Calu3 (cell line): Measurements from ENCODE around the gene BPIFB3. TPM values are rescaled to one million over a fixed set of nuclear protein-coding genes. Genes with fewer than 3 reads are reported as not detected.

Source experiments
- BruUV-seq: library from RNA; stranded (reverse); fragments of 400-500 nt; replicated peaks from 2 replicates; lab custom pipeline; 2021; lab: Mats Ljungman, UMichigan
- CTCF ChIA-PET: fragments of 300-600 bp; sonication (Branson Sonifier 250); formaldehyde crosslinking; loops from one replicate; lab custom pipeline; 2022; ENCODE audit warnings: antibody characterized with exemption; lab: Charles Lee
- DNase-seq: peaks from one replicate; pipeline ENCODE4 v3.0.0; 2022
- H3K27ac Mint-ChIP-seq: one replicate; pipeline ENCODE4 v1.8.0; 2022; ENCODE audit warnings: mixed read lengths; ENCODE audit not compliant: unreplicated experiment
- H3K27me3 Mint-ChIP-seq: one replicate; pipeline ENCODE4 v1.8.0; 2022; ENCODE audit warnings: mixed read lengths; ENCODE audit not compliant: unreplicated experiment
- H3K36me3 Mint-ChIP-seq: one replicate; pipeline ENCODE4 v1.8.0; 2022; ENCODE audit warnings: mild to moderate bottlenecking, moderate library complexity, mixed read lengths; ENCODE audit not compliant: insufficient read depth, unreplicated experiment
- H3K4me1 Mint-ChIP-seq: one replicate; pipeline ENCODE4 v1.8.0; 2022; ENCODE audit warnings: mild to moderate bottlenecking, low read depth, mixed read lengths; ENCODE audit not compliant: unreplicated experiment
- H3K4me3 Mint-ChIP-seq: one replicate; pipeline ENCODE4 v1.8.0; 2022; ENCODE audit warnings: mild to moderate bottlenecking, low read depth, moderate library complexity, mixed read lengths; ENCODE audit not compliant: unreplicated experiment
- H3K9me3 Mint-ChIP-seq: one replicate; pipeline ENCODE4 v1.8.0; 2022; ENCODE audit warnings: low read depth, mixed read lengths; ENCODE audit not compliant: unreplicated experiment
- intact Hi-C: fragments of 100-400 bp; cut with micrococcal nuclease; formaldehyde crosslinking; loops from one replicate; pipeline ENCODE4 v1.10.0; 2022; ENCODE audit not compliant: unreplicated experiment
- total RNA-seq: library from RNA; stranded (reverse); gene quantifications from 2 replicates; pipeline ENCODE4 v1.2.3, GENCODE V29; 2022
- TF ChIP-seq, protein P1 (sequence below): fragments of 200-600 bp; IDR thresholded peaks from one replicate; pipeline ENCODE4 v1.8.0; 2022; ENCODE audit warnings: antibody characterized with exemption; ENCODE audit not compliant: unreplicated experiment

Gene BPIFB3
- total RNA-seq, 1 experiment from 2014 or later, result not detected

- Mint-ChIP-seq H3K36me3 (no peaks in the 10 kb centered on the region), H3K4me1 (no peaks in the 10 kb centered on the region), H3K27me3 (no peaks in the 10 kb centered on the region), H3K9me3 (no peaks in the 10 kb centered on the region), H3K27ac (no peak overlapping the region), H3K4me3 (no peak overlapping the region)
- intact Hi-C loops, result no loop called here
- DNase-seq, result no peak
- TF ChIP-seq, protein P1, sequence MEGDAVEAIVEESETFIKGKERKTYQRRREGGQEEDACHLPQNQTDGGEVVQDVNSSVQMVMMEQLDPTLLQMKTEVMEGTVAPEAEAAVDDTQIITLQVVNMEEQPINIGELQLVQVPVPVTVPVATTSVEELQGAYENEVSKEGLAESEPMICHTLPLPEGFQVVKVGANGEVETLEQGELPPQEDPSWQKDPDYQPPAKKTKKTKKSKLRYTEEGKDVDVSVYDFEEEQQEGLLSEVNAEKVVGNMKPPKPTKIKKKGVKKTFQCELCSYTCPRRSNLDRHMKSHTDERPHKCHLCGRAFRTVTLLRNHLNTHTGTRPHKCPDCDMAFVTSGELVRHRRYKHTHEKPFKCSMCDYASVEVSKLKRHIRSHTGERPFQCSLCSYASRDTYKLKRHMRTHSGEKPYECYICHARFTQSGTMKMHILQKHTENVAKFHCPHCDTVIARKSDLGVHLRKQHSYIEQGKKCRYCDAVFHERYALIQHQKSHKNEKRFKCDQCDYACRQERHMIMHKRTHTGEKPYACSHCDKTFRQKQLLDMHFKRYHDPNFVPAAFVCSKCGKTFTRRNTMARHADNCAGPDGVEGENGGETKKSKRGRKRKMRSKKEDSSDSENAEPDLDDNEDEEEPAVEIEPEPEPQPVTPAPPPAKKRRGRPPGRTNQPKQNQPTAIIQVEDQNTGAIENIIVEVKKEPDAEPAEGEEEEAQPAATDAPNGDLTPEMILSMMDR, result no peak
- CTCF ChIA-PET, result interaction anchor here (0.6 to 1.0 kb wide), 2 partner anchors 10 to 1947 kb away, joined by 4 to 10 read pairs; no protein-coding TSS in a partner anchor
- no TSS peak for BruUV-seq
These were observed 26.6 kb upstream of the BPIFB3 start for GRCh38 chr20:33026779-33027759.

- Mint-ChIP-seq H3K27ac (no peak overlapping the region), H3K4me1 (no peaks in the 10 kb centered on the region), H3K27me3 (no peaks in the 10 kb centered on the region), H3K4me3 (no peak overlapping the region), H3K9me3 (no peaks in the 10 kb centered on the region), H3K36me3 (no peaks in the 10 kb centered on the region)
- DNase-seq, result no peak
- CTCF ChIA-PET, result interaction anchor here (0.6 to 1.0 kb wide), 2 partner anchors 11 to 319 kb away, joined by 4 read pairs; no protein-coding TSS in a partner anchor
- intact Hi-C loops, result no loop called here
- BruUV-seq, result no TSS peak
- TF ChIP-seq, protein P1, result no peak
These were observed 25.6 kb upstream of the BPIFB3 start for GRCh38 chr20:33027769-33028751.

GRCh38 chr20:33028875-33029274 lies 24.8 kb upstream of the BPIFB3 start:
- intact Hi-C loops, result no loop called here
- no peak overlapping the region for H3K27ac Mint-ChIP-seq
- CTCF ChIA-PET, result interaction anchor here (0.6 kb wide), 1 partner anchor 320 kb away, joined by 4 read pairs; no protein-coding TSS in a partner anchor
- no peak for DNase-seq
- no peaks in the 10 kb centered on the region for H3K9me3 Mint-ChIP-seq
- H3K4me3 Mint-ChIP-seq, result no peak overlapping the region
- H3K4me1 Mint-ChIP-seq, result no peaks in the 10 kb centered on the region
- H3K27me3 Mint-ChIP-seq, result no peaks in the 10 kb centered on the region
- BruUV-seq, result no TSS peak
- no peaks in the 10 kb centered on the region for H3K36me3 Mint-ChIP-seq
- TF ChIP-seq, protein P1, result no peak

DNA sequence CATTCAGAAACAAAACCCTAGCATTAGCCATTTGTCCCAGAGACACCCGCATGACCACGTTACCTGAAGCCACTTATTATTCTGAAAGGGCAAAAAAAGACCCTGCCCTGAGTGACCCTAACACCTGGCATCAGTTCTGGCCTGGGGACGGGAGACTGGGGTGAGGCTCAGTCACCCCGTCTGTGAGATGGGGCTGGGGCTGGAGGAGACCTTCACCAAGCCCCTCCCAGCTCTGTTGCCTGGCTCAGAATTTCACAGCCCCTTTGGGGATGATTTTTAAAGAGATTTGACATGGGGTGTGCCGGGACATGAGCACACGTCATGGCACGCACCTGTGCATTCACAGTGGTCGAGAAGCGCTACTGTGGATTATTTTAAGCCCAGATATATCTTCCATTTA lies 23.6 kb upstream of the BPIFB3 start:
- intact Hi-C loops, result no loop called here
- Mint-ChIP-seq H3K36me3 (no peaks in the 10 kb centered on the region), H3K9me3 (no peaks in the 10 kb centered on the region), H3K27ac (no peak overlapping the region), H3K4me1 (no peaks in the 10 kb centered on the region), H3K4me3 (no peak overlapping the region), H3K27me3 (no peaks in the 10 kb centered on the region)
- CTCF ChIA-PET, result interaction anchor here (0.6 kb wide), 2 partner anchors 516 to 1445 kb away, joined by 3 to 4 read pairs; no protein-coding TSS in a partner anchor
- no TSS peak for BruUV-seq
- DNase-seq, result no peak
- TF ChIP-seq, protein P1, result no peak
